AG09309 (cell line): ENCODE data around the gene TAF1B.

Source experiments
- DNase-seq: peaks from one replicate; pipeline ENCODE4 v3.0.0-alpha.2; 2010; ENCODE audit warnings: low read depth
- H3K4me3 ChIP-seq: 2 replicates; pipeline ENCODE4 v1.5.1; 2011; ENCODE audit warnings: mild to moderate bottlenecking, low read depth, low read length, moderate library complexity; ENCODE audit not compliant: control insufficient read depth
- CTCF ChIP-seq: IDR thresholded peaks from 2 replicates; pipeline ENCODE4 v1.5.1; 2011; ENCODE audit warnings: mild to moderate bottlenecking, low read depth, low read length, inconsistent platforms; ENCODE audit not compliant: insufficient read depth, control insufficient read depth; ENCODE audit errors: missing control alignments

The TAF1B gene

GRCh38 chr2:9958057-9958456 lies 114.8 kb downstream of the TAF1B start:
- no peak for TF ChIP-seq CTCF
- no peak for DNase-seq
- H3K4me3 ChIP-seq: no peak overlapping the region

- no peak for TF ChIP-seq CTCF
- no peak overlapping the region for H3K4me3 ChIP-seq
- DNase-seq: no peak
Measured at GRCh38 chr2:9959262-9959661, 116.0 kb downstream of the TAF1B start.

- TF ChIP-seq CTCF: no peak
- H3K4me3 ChIP-seq: no peak overlapping the region
- no peak for DNase-seq
Measured at GRCh38 chr2:9961013-9961412, 117.7 kb downstream of the TAF1B start.

- no peak for DNase-seq
- H3K4me3 ChIP-seq: no peak overlapping the region
- no peak for TF ChIP-seq CTCF
Measured at GRCh38 chr2:9964334-9964980, 121.2 kb downstream of the TAF1B start.

GRCh38 chr2:9965119-9965822 lies 122.0 kb downstream of the TAF1B start:
- no peak overlapping the region for H3K4me3 ChIP-seq
- no peak for DNase-seq
- no peak for TF ChIP-seq CTCF

GRCh38 chr2:9966491-9967022 lies 123.3 kb downstream of the TAF1B start:
- no peak for TF ChIP-seq CTCF
- no peak for DNase-seq
- no peak overlapping the region for H3K4me3 ChIP-seq
